Neural progenitor cell (in vitro differentiated cells): Measurements from ENCODE around the gene PANX1. TPM values are rescaled to one million over a fixed set of nuclear protein-coding genes. Genes with fewer than 3 reads are reported as not detected.

Experiments
- DNase-seq: peaks from one replicate; pipeline ENCODE4 v3.0.0-alpha.2; 2016; ENCODE audit warnings: low spot score
- H2AFZ ChIP-seq: fragments of 200-600 bp; sonication (generic); replicated peaks from 2 replicates; pipeline ENCODE4 v1.6.1; 2016; ENCODE audit warnings: antibody characterized with exemption
- H3F3A ChIP-seq: fragments of 200-600 bp; sonication (generic); 2 replicates; pipeline ENCODE4 v1.6.1; 2016; ENCODE audit warnings: antibody characterized with exemption, low read depth
- H3K27ac ChIP-seq: fragments of 200-600 bp; sonication (generic); 2 replicates; pipeline ENCODE4 v1.5.1; 2016; ENCODE audit warnings: mild to moderate bottlenecking
- H3K27me3 ChIP-seq: fragments of 200-600 bp; sonication (generic); 2 replicates; pipeline ENCODE4 v1.6.1; 2016; ENCODE audit warnings: mild to moderate bottlenecking, moderate library complexity
- H3K36me3 ChIP-seq: fragments of 200-600 bp; sonication (generic); 2 replicates; pipeline ENCODE4 v1.5.1; 2016
- H3K4me1 ChIP-seq: fragments of 200-600 bp; sonication (generic); 2 replicates; pipeline ENCODE4 v1.6.1; 2016; ENCODE audit warnings: mixed run types
- H3K4me2 ChIP-seq: fragments of 200-600 bp; sonication (generic); 2 replicates; pipeline ENCODE4 v1.6.1; 2016
- H3K4me3 ChIP-seq: fragments of 200-600 bp; sonication (generic); 2 replicates; pipeline ENCODE4 v1.5.1; 2016
- H3K79me2 ChIP-seq: fragments of 200-600 bp; sonication (generic); 2 replicates; pipeline ENCODE4 v1.6.1; 2016; ENCODE audit warnings: low read depth
- H3K9ac ChIP-seq: fragments of 200-600 bp; sonication (generic); 2 replicates; pipeline ENCODE4 v1.6.1; 2016
- H3K9me3 ChIP-seq: fragments of 200-600 bp; sonication (generic); 2 replicates; pipeline ENCODE4 v1.5.1; 2016; ENCODE audit warnings: low read depth
- H4K20me1 ChIP-seq: fragments of 200-600 bp; sonication (generic); 2 replicates; pipeline ENCODE4 v1.6.1; 2016; ENCODE audit warnings: low read depth
- H3K27ac Mint-ChIP-seq: 3 replicates; pipeline ENCODE4 v1.8.0; 2021; ENCODE audit warnings: mixed read lengths
- H3K27me3 Mint-ChIP-seq: 2 replicates; pipeline ENCODE4 v1.8.0; 2022; ENCODE audit warnings: low read depth, mild to moderate bottlenecking, inconsistent platforms, moderate library complexity, mixed read lengths; ENCODE audit not compliant: insufficient read depth
- H3K36me3 Mint-ChIP-seq: 3 replicates; pipeline ENCODE4 v1.8.0; 2021; ENCODE audit warnings: mixed read lengths
- H3K4me1 Mint-ChIP-seq: 3 replicates; pipeline ENCODE4 v1.8.0; 2021; ENCODE audit warnings: mixed read lengths
- H3K4me3 Mint-ChIP-seq: 3 replicates; pipeline ENCODE4 v1.8.0; 2021; ENCODE audit warnings: mild to moderate bottlenecking, moderate library complexity, mixed read lengths
- H3K9me3 Mint-ChIP-seq: 3 replicates; pipeline ENCODE4 v1.8.0; 2020; ENCODE audit warnings: mixed read lengths
- EZH2 ChIP-seq: fragments of 200-600 bp; sonication (generic); IDR thresholded peaks from 2 replicates; pipeline ENCODE4 v1.6.1; 2017; ENCODE audit warnings: antibody characterized with exemption, mild to moderate bottlenecking, moderate library complexity
- EZH2phosphoT487 ChIP-seq: fragments of 200-600 bp; sonication (generic); IDR thresholded peaks from 2 replicates; pipeline ENCODE4 v1.6.1; 2017; ENCODE audit warnings: antibody characterized with exemption
- total RNA-seq: library from RNA; depleted of rRNA; stranded (reverse); fragments of >200 nt; gene quantifications from 2 replicates; pipeline ENCODE4 v1.2.3, GENCODE V29; 2015; ENCODE audit warnings: low replicate concordance
- TF ChIP-seq, protein P1 (sequence below): fragments of 200-600 bp; sonication (generic); IDR thresholded peaks from 2 replicates; pipeline ENCODE4 v1.5.1; 2017; ENCODE audit warnings: antibody characterized with exemption, mild to moderate bottlenecking

Gene PANX1
- total RNA-seq, 1 donor from 2014 or later: 26.4 TPM

DNA sequence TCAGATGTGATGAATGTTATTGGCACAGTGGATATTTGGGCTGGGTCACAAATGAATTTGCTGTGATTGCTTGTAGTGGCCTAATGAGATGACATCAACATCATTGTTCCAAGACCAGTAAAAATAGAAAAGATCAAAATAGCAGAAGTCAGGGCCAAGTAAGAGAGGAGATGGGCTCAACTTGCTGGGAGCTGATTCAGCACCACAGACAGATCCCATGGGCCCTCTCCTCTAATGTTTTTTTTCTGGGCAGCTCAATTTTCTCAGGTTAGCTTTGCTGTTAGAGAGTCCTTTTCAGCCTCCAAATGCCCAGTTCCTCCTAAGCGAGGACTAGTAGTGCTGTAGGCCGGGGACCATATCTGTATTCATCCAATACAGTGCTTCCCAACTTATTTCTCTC is 89.7 kb downstream of the PANX1 start:
- Histone ChIP-seq H3K79me2 (no peaks in the 10 kb centered on the region), H3K9me3 (no peaks in the 10 kb centered on the region), H3K4me3 (no peak overlapping the region), H3F3A (no peaks in the 10 kb centered on the region), H3K27me3 (no peaks in the 10 kb centered on the region), H3K4me2 (no peak overlapping the region), H3K4me1 (no peaks in the 10 kb centered on the region), H3K9ac (no peak overlapping the region), H4K20me1 (no peaks in the 10 kb centered on the region), H3K36me3 (no peaks in the 10 kb centered on the region), H2AFZ (no peak overlapping the region), H3K27ac (no peak overlapping the region)
- TF ChIP-seq, protein P1, sequence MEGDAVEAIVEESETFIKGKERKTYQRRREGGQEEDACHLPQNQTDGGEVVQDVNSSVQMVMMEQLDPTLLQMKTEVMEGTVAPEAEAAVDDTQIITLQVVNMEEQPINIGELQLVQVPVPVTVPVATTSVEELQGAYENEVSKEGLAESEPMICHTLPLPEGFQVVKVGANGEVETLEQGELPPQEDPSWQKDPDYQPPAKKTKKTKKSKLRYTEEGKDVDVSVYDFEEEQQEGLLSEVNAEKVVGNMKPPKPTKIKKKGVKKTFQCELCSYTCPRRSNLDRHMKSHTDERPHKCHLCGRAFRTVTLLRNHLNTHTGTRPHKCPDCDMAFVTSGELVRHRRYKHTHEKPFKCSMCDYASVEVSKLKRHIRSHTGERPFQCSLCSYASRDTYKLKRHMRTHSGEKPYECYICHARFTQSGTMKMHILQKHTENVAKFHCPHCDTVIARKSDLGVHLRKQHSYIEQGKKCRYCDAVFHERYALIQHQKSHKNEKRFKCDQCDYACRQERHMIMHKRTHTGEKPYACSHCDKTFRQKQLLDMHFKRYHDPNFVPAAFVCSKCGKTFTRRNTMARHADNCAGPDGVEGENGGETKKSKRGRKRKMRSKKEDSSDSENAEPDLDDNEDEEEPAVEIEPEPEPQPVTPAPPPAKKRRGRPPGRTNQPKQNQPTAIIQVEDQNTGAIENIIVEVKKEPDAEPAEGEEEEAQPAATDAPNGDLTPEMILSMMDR: no peak
- TF ChIP-seq EZH2 (no peak), EZH2phosphoT487 (no peak)
- H3K4me1 Mint-ChIP-seq: no peaks in the 10 kb centered on the region
- peak; percentile 27 for DNase-seq
- peaks cover 2% of the 10 kb centered on the region for H3K27me3 Mint-ChIP-seq
- no peak overlapping the region for H3K27ac Mint-ChIP-seq
- H3K4me3 Mint-ChIP-seq: no peak overlapping the region
- peaks cover 9% of the 10 kb centered on the region for H3K9me3 Mint-ChIP-seq
- H3K36me3 Mint-ChIP-seq: no peaks in the 10 kb centered on the region

DNA sequence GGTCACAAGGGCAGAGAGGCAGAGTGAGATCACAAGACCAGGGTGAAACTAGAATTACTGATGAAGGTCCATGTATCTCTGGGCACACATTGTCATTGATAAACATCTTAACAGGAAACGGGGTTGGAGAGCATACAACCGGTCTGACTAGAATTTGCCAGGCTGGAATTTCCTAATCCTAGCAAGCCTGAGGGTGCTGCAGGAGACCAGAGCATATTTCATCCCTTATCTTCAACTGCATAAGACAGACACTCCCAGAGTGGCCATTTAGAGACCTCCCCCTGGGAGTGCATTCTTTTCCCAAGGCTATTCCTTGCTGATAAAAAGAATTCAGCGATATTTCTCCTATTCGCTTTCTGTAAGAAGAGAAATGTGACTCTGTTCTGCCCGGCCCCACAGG is 91.1 kb downstream of the PANX1 start:
- Histone ChIP-seq H3K27ac (no peak overlapping the region), H4K20me1 (no peaks in the 10 kb centered on the region), H3K27me3 (no peaks in the 10 kb centered on the region), H3K4me3 (no peak overlapping the region), H3K9me3 (no peaks in the 10 kb centered on the region), H3F3A (no peaks in the 10 kb centered on the region), H2AFZ (no peak overlapping the region), H3K4me2 (no peak overlapping the region), H3K79me2 (no peaks in the 10 kb centered on the region), H3K4me1 (no peaks in the 10 kb centered on the region), H3K9ac (no peak overlapping the region), H3K36me3 (no peaks in the 10 kb centered on the region)
- peaks cover 9% of the 10 kb centered on the region for H3K9me3 Mint-ChIP-seq
- H3K36me3 Mint-ChIP-seq: no peaks in the 10 kb centered on the region
- no peaks in the 10 kb centered on the region for H3K27me3 Mint-ChIP-seq
- no peaks in the 10 kb centered on the region for H3K4me1 Mint-ChIP-seq
- H3K27ac Mint-ChIP-seq: no peak overlapping the region
- DNase-seq: no peak
- no peak for TF ChIP-seq EZH2phosphoT487
- TF ChIP-seq, protein P1: no peak
- TF ChIP-seq EZH2: no peak
- H3K4me3 Mint-ChIP-seq: no peak overlapping the region

DNA sequence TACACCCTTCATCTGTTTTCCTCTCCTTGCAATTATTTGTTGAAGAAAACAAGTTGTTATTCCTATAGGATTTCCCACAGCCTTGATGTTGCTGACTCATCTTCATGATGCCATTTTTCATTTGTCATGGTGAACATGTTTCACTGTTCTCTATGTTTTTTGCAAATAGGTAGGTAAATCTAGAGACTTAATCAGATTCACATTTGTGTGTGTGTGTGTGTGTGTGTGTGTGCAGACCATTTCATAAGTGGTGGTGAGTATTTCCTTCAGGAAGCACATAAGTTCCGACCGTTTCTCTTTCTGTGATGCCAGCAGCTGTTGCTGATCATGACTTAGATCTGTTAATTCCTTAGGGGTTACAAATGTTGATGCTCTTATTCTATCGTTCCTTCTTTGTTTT is 95.4 kb downstream of the PANX1 start:
- no peak for DNase-seq
- Histone ChIP-seq H3K4me2 (no peak overlapping the region), H3K27me3 (no peaks in the 10 kb centered on the region), H3K9ac (no peak overlapping the region), H2AFZ (no peak overlapping the region), H3K4me1 (no peaks in the 10 kb centered on the region), H3K4me3 (no peak overlapping the region), H4K20me1 (no peaks in the 10 kb centered on the region), H3K36me3 (no peaks in the 10 kb centered on the region), H3K9me3 (no peaks in the 10 kb centered on the region), H3F3A (no peaks in the 10 kb centered on the region), H3K79me2 (no peaks in the 10 kb centered on the region), H3K27ac (no peak overlapping the region)
- H3K4me1 Mint-ChIP-seq: no peaks in the 10 kb centered on the region
- H3K9me3 Mint-ChIP-seq: peaks cover 9% of the 10 kb centered on the region
- no peaks in the 10 kb centered on the region for H3K36me3 Mint-ChIP-seq
- no peak overlapping the region for H3K27ac Mint-ChIP-seq
- no peak for TF ChIP-seq EZH2
- H3K27me3 Mint-ChIP-seq: no peaks in the 10 kb centered on the region
- H3K4me3 Mint-ChIP-seq: no peak overlapping the region

Other genes starting within 250 kb of the PANX1 start
- gene HEPHL1, start 107.5 kb upstream of the PANX1 start, total RNA-seq: 0.02 TPM in 1 of 2 replicates, not detected in the other
- not detected in 2 replicates for gene IZUMO1R, start 175.7 kb downstream of the PANX1 start, total RNA-seq